GM18861 (cell line): ENCODE results near the gene FLACC1.

Experiments used
- ATAC-seq: cut with Tn5 transposase; IDR thresholded peaks from one replicate; pipeline ENCODE4 v1.9.1; 2021; ENCODE audit not compliant: unreplicated experiment

FLACC1 gene

DNA sequence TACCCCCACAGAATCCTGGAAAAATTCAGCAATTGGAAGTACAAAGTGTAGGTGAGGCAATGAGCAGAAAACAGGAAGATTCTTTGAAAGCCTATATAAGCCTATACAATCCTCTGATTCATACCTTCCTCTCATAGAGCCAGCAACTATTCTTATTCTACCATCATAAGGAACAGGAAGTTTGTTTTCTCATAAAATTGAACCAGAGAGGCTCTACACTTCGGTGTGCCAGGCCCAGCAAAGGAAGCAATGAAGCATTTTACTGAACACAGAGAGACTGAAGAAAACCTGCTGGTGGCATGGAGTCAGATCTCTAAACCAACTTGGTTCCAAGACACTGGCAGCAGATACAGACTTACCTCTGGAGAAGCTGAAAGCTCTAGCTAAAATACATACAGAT is 78.1 kb downstream of the FLACC1 start:
- no peak for ATAC-seq

DNA sequence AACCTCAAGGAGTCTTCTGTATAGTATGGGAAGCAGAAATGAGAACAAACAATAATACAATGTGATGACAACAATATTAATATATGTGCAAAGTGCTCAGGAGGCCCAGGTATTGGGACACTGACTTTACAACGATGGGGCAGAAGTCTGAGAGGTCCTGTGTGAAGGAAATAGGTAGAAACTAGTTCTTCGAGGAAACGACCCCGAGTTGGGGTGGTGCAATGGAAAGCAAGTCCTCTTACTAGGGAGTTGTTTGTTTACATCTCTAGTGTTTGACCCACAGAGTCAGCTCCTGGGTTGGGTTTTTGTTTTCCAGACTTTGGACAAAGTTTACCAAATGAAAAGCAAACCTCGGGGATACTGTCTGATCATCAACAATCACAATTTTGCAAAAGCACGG is 80.6 kb downstream of the FLACC1 start:
- no peak for ATAC-seq

DNA sequence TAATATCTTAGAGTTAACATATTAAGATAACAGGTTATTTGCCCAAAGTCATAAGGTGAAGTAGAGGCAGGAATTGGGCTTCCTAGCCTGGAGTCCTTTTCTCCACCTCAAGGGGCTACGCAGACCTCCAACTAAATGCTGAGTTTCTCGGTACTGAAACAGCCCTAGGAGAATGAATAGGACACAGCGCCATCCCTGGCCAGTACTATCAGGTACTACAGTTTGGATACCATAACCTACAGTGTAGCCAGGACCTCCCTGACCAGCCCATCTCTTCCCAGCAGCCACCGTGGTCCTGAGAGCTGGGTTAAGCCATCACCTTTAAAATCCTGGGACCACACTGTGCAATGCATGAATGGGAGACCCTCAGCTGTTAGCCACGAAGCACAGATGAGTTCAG is 81.2 kb downstream of the FLACC1 start:
- no peak for ATAC-seq

DNA sequence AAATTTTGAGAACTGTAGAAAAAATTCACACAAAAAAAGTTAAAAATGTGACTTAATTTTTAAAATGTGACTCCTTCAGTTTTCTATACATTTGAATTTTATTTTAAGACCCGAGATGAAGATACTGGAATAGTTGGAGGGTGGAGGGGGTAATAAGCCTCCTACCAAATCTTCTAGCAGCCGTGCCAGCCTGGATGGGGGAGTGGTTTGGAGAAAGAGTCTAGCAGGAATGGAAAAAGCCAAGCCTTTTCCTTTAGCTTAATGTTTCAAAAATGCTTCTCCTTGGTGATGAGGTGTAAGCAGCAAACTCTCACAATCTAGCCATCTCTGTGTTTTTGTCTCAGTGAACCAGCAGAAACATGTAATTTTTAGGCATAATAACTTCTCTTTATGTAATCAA is 82.1 kb downstream of the FLACC1 start:
- no peak for ATAC-seq

DNA sequence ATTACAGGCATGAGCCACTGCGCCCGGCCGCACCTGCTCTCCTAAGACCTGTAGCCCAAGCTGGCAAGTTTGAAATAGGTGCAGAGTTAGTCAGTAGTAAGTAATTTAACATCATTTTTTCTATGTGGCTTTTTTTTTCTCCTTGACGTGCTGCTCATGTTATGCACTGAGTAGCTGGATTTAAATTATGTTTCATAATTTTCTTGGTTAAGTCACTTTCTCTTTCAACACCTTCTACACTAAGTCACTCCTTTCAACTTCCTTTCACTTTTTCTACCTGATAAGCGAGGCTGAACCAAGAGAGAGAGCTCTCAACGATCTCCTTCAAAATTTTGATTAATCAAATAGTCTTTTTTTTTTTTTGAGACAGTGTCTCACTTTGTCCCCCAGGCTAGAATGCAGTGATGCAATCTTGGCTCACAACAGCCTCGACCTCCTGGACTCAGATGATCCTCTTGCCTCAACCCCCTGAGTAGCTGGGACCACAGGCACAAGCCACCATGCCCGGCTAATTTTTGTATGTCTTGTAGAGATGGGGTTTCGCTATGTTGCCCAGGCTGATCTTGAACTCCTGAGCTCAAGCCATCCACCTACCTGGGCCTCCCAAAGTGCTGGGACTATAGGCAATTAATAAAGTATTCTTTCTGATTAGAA is 83.7 kb downstream of the FLACC1 start:
- no peak for ATAC-seq

DNA sequence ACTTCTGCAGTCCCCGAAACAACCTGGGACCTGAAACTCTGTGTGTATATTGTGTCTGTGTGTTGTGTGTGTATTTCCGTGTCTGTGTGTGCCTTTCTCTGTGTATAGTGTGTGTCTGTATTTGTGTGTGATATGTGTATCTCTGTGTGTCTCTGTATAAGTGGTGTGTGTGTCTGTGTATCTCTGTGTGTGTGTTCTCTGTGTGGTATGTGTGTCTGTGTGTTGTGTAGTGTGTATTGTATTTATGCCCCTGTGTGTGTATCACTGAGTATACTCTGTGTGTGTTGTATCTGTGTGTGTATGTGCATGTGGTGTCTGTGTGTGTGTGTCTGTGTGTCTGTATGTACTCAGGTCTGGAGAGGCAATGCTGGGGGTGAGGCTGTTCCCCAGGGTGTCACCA is 85.2 kb downstream of the FLACC1 start:
- ATAC-seq = no peak

DNA sequence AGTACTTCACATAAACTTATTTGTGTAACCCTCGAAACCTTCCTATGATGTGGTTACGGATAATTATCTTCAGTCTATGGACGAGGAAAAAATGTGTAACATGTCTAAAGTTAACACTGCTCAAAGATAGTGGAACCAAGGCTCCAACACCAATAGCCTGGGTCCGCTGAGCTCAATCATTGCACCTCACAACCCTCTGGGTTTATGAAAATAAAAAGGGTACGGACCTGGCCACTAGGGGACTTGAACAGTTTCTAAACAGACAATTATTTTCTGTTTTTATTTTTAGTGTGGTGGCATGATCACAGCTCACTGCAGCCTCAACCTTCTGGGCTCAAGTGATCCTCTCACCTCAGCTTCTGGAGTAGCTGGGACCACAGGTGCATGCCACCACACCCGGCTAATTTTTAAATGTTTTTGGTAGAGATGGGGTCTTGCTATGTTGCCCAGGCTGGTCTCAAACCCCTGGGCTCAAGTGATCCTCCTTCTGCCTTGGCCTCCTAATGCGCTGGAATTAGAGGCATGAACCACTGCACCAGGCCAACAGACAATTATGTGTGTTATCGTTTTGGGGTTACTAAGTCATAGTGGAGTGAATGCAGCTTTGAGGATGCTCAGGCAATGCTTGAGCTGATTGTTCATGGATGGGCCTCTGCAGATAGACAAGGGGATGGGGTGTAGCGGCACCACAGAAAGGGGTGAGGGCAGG is 86.7 kb downstream of the FLACC1 start:
- no peak for ATAC-seq

DNA sequence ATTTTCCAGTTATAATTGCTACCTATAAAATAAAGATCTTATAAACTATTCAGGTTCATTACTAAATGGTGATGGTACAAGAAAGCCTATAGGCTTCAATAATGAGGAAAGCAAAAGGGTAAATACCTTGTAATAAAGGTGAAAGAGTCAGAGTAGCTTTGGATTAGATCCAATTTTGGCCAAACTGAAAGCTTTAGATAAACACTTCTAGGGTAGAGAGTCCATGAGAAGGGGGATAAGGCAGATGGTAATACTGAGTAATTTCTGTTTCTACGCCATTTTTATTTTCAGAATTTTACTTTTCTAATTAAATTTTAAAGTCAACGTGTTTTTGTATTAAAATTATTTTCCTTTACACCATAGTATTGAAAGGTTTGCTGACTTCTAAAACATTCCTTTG is 87.4 kb downstream of the FLACC1 start:
- ATAC-seq = no peak

DNA sequence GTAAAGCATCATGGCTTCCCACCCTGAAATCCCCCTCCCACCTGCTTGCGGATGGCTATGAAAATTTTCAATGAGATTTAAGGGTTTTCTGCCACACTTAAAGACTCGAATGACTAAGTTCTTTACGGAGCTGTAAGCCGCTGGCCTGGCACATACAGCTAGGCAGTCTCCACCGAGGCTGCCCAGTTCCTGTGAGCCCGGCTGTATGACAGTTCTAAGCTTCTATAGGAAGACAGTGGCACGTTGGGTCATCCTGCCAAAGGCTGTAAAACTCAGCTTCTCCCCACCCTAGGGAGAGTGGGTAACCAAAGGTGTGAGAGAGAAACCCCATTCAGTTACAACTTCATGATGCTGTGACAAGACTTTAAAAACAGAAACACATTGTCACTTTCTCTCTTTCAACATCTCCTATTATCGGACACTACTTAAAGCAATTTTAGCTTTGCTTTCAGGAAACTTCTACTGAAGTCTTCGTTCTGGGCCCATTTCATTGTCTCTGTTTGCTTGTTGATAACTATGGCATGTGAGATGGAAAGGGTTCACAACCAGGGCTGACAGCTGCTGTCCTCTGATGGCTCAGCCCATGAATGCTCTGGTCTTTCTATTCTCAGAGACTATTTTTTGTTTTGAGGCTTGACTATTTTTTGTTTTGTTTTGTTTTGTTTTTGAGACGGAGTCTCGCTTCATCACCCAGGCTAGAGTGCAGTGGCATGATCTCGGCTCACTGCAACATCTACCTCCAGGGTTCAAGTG is 89.7 kb downstream of the FLACC1 start:
- no peak for ATAC-seq

DNA sequence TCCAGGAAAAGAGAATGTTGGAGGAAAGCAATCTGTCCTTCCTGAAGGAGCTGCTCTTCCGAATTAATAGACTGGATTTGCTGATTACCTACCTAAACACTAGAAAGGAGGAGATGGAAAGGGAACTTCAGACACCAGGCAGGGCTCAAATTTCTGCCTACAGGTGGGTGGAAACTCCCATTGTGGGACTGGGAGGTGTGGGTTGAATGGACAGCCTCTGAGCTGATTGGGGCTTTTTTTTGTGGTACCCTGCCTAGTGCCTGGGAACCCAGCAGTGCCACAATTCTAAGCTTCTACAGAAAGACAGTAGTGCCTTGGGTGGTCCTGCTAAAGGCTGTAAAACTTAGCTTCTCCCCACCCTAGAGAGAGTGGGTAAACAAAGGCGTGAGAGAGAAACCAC is 90.5 kb downstream of the FLACC1 start:
- ATAC-seq = no peak

DNA sequence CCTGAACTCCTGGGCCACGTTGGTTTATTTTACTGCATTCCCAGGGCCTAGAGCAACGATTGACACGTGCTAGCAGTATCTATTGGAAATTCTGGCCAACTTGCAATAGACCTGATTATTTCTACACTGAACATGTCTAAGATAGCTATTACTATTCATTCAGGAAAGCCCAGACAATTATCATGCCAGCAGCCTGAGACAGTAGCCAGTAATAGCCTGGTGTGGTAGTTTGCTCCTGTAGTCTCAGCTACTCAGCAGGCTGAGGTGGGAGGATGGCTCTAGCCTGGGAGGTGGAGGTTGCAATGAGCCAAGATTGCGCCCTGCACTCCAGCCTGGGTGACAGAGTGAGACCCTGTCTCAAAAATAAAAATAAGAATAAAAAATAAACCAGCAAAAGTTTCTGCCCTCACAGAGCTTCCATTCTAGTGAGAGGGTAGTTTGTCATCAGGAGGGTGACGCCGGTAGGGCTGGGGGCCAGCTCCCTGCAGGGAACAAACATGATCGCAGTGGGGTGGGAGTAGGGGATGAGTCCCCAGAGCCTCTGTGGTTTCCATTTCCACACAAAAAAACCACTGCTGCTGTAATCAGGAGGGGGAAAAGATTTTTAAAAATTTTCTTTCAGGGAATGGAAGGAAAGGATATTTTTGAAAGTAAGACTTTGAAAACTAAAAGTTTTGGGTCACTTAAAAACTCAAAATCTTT is 92.5 kb downstream of the FLACC1 start:
- ATAC-seq = no peak

DNA sequence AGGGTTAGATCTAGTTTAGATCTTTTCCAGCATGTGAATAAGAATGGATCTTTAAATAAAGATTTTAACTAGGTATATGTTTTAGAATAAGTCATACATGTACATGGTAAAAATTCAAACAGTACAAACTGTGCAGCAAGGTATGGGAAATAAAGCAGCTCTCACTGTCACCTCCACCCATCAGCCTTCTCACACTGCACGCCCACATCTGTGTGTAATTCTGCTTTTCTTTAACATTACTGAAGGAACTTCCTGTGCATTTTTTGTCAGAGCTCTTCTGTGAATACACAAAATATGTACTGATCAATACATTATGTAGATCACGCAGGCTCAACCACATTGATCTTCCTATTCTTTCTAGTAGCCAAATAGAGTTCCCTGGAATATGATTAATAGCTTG is 93.4 kb downstream of the FLACC1 start:
- no peak for ATAC-seq

DNA sequence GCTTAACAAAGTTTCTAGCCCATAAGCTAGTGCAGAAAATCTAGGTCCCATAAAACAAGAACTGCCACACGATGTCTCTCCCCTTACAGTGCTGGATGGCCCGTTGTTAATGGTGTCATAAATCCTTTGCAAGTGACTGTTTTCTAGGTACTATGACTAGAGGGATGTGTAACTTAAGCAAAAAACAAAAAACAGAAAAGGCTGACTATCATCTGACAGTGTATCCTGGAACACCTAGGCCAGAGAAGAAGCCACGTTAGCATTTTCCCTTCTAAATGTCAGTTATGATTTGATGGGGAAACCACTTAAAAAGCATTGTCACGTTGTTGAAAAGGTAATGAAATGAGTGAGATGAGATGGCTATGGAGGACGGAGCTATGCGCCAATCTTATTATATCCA is 94.4 kb downstream of the FLACC1 start:
- ATAC-seq = no peak

DNA sequence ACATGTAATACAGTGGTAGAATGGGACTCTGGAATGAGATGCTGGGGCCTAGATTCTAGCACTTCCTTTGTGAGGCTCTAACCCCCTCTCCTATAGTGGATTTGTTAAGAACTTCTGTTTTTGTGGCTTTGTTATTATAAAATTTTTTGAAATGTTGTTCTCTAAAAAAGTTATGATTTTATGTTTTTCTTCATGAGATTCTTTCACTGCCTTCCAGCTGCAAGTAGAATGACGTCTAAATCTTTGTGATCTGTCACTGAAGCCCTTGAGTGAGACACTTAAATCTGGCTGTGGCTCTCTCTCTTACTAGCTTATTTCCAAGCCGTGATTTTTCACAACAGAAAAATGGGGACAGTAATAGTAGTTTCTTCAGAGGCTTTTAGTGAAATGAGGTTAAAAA is 95.2 kb downstream of the FLACC1 start:
- ATAC-seq = no peak

DNA sequence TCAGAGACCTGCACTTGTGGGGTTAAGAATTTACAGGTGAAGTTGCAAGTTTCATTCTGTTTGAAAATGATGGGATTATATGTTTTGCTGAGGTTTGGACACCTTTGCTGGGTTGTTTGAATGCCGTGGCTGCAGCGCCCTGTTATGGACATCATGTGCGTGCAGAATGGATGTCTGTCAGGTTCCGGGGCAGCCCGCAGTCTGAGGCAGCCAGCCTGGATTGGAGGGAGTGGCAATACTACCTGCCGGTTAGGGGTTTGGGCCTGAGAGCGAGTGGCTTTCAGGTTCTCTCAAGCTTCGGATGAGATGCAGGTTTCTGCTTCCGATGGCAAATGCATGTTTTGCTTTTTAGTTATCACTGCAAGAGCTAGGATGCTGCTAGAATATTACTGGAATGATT is 95.7 kb downstream of the FLACC1 start:
- no peak for ATAC-seq

DNA sequence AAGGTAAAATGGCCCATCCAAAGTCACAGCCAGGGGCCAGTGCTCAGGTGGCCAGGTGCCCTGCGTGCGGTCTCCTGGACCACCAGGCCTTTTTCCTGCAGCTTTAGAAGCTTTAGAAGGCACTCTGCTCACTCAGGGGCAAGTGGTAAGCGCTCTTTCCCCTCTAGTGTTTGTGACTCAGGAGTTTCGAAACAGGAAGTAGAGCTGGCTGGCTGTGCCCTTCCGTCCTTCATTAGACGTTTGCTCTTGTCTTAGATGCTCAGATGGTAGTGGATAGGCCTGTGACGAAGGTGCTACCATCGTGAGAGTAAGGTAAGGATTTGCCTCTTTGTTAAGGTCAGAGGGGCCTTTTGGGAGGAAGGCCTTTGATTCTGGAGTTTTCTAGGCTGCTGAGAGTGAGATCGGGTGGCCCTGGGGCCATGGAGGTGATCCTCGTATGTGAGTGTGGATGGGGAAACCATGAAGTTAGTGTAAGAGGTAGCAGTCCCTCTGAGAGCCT is 96.8 kb downstream of the FLACC1 start, which contains the start of gene CASP8:
CASP8 (plus strand) TSS at position 235 of the 499 bp plus-strand sequence. CDS start 5,951 bp downstream, outside the sequence.
- ATAC-seq = peak; percentile 29

DNA sequence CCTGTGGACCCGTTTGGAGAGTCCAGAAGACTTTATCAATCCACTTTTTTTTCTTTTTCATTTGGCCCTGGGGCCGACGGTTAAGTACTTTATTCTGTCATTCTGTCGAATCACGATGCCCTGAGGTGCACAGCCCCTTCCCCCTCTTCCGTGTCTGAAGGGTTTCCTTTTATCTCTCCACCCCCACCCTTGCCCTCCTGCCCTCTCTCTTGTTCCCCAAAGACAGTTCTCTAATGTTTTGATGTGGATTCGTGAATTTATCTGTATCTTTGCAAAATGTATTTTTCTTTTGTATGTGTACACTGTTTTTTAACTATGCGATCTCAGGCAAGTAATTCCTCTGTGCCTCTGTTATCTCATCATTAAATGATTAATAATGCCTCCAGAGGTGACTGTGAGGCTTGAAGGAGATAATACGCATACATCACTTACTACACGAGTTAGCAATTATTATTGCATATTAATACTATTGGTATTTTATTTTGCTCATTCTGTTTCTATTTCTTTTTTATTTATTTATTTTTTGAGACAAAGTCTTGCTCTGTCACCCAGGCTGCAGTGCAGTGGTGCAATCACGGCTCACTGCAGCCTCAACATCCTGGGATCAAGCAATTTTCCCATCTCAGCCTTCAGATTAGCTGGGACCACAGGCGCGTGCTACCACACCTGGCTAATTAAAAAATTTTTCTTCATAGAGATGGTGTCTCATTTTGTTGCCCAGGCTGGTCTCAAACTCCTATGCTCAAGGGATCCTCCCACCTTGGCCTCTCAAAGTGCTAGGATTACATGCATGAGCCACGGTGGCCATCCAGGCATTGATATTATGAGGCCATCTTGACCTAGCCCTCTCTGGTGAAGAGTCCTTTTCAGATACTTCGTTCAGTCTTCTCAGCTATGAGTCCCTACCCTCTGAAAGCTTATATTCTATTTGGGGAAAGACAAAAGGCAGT is 98.2 kb downstream of the FLACC1 start:
- no peak for ATAC-seq

DNA sequence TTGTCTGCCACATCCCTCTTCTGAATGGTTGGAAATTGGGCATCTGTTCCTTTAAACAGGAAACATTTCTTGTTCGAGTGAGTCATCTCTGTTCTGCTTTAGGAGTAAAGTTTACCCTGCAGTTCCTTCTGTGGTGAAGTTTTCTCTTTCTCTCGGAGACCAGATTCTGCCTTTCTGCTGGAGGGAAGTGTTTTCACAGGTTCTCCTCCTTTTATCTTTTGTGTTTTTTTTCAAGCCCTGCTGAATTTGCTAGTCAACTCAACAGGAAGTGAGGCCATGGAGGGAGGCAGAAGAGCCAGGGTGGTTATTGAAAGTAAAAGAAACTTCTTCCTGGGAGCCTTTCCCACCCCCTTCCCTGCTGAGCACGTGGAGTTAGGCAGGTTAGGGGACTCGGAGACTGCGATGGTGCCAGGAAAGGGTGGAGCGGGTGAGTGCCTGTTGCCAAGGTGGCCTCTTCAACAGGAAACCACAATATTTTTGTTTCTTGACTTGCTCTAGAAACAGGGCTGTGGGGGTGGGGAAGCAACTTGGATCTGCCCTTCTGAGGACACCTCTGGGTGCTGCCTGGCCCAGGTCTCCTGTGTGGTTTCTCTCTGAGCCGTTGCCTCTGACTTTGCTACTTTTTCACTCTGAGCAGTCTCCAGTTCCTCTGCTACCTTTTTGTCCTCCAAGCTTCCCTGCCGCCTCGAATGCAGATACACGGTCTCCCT is 99.0 kb downstream of the FLACC1 start:
- ATAC-seq = peak; percentile 47

DNA sequence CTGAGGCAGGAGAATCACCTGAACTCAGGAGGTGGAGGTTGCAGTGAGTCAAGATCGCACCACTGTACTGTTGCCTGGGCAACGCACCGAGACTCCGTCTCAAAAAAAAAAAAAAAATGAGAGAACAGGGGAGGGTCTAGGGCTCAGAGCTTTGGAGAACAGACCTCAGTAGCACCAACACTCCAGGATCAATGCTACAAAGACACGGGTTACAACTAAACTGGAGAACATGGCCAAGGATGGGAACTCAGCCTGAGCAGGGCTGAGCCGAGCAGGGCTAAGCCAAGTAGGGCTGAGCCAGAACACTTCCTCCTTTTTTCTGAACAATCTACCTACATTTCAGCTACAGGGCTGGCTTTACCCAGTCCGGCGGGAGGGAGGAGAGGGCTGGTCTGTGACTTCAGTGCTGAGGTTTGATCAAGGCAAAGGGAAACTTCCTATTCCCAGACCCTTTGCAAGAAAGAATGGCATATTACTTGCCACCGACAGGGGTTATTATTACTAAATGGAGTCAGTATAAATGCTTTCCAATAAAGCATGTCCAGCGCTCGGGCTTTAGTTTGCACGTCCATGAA is 99.7 kb downstream of the FLACC1 start:
- ATAC-seq = peak; percentile 35
